ENCODE measurements around the gene ERVMER34-1.

Gene ERVMER34-1

GRCh38 chr4:52693492-52693891, 57.7 kb downstream of the ERVMER34-1 start:
- Histone ChIP-seq H4K20me1 (ENCODE audit: insufficient read depth, low read length) (no peaks in the 10 kb centered on the region), H3K27ac (ENCODE audit: low read length) (no peak overlapping the region), H3K9me3 (ENCODE audit: insufficient read depth, low read length) (0 out of 2 replicates have a peak, but pooled peaks cover 11% of the 10 kb centered on the region), H3K4me3 (ENCODE audit: low read length) (no peak overlapping the region), H3K79me2 (ENCODE audit: low read length) (no peaks in the 10 kb centered on the region), H3K36me3 (replicated peaks; ENCODE audit: low read depth, low read length) (no peaks in the 10 kb centered on the region), H3K9ac (ENCODE audit: low read length) (no peak overlapping the region), H3K4me2 (ENCODE audit: low read length) (no peak overlapping the region), H3K4me1 (ENCODE audit: low read length) (no peaks in the 10 kb centered on the region), H3K27me3 (ENCODE audit: low read depth, low read length) (no peaks in the 10 kb centered on the region), H2AFZ (ENCODE audit: low read depth, low read length) (no peak overlapping the region)
- TF ChIP-seq EZH2phosphoT487 (IDR thresholded peaks at IDR 0.05; ENCODE audit: low read depth) (no peak), CTCF (IDR thresholded peaks at IDR 0.05; ENCODE audit: low read depth, low read length) (no peak)
